ENCODE results near the gene S100A7A. TPM values are rescaled to one million over a fixed set of nuclear protein-coding genes. Genes with fewer than 3 reads are reported as not detected.

Gene S100A7A
- total and polyA plus RNA-seq, 2 donors (not counting 3 experiments of a cell fraction or from before 2014, with no cell fraction given), result not detected

GRCh38 chr1:153371231-153371630 lies 45.1 kb upstream of the S100A7A start:
- H3K9me1 ChIP-seq (replicated peaks; ENCODE audit: control insufficient read depth, extremely low read depth, insufficient read depth, low read length), result no peaks in the 10 kb centered on the region
- no peaks in the 10 kb centered on the region for H3K9me3 ChIP-seq (replicated peaks; ENCODE audit: control insufficient read depth, insufficient read depth, low read length)
- no peaks in the 10 kb centered on the region for H3K36me3 ChIP-seq (ENCODE audit: control insufficient read depth in 2 of 2, extremely low read depth in 1 of 2, insufficient read depth in 2 of 2, low read length in 2 of 2)
- no peak overlapping the region for H3K4me3 ChIP-seq (replicated peaks in 1 of 3; ENCODE audit: insufficient read depth in 1 of 3, low read depth in 1 of 3, low read length in 3 of 3)
- POLR2A ChIA-PET, result no interaction called here
- DNase-seq (ENCODE audit: low read depth, low spot score) (no peak), FAIRE-seq (no peak)
- no peaks in the 10 kb centered on the region for H4K20me1 ChIP-seq (replicated peaks; ENCODE audit: control insufficient read depth, extremely low read depth, insufficient read depth, low read length)
- no peak overlapping the region for H3K9ac ChIP-seq (replicated peaks; ENCODE audit: extremely low read depth, insufficient read depth, low read length)
- H3K4me1 ChIP-seq (ENCODE audit: control insufficient read depth, extremely low read depth, insufficient read depth, low read length), result no peaks in the 10 kb centered on the region
- dilution Hi-C loops (cut with MboI; ENCODE audit: extremely low pct_ligation_motif_present, low sequenced_read_pairs), result no loop called here
- no peaks in the 10 kb centered on the region for H3K79me2 ChIP-seq (ENCODE audit: control insufficient read depth, insufficient read depth, low read length)
- CTCF ChIA-PET, result no interaction called here
- no peak overlapping the region for H3K4me2 ChIP-seq (ENCODE audit: insufficient read depth, low read length)
- intact Hi-C loops (cut with micrococcal nuclease), result no loop called here
- H2AFZ ChIP-seq (ENCODE audit: low read depth, low read length), result no peak overlapping the region
- no peaks in the 10 kb centered on the region for H3K27me3 ChIP-seq (ENCODE audit: control insufficient read depth in 2 of 2, insufficient read depth in 2 of 2, low read length in 2 of 2)
- H3K27ac ChIP-seq (ENCODE audit: insufficient read depth, low read depth, low read length), result no peak overlapping the region
- BruUV-seq (replicated peaks), result no TSS peak
- TF ChIP-seq CTCF (IDR thresholded peaks at IDR 0.05; ENCODE audit: extremely low read depth in 1 of 2, insufficient read depth in 1 of 2, low read depth in 1 of 2, low read length in 2 of 2), result no peak
- no peak for TF ChIP-seq MAX (IDR thresholded peaks at IDR 0.05; ENCODE audit: insufficient read depth, insufficient read length)
- TF ChIP-seq FOS (IDR thresholded peaks at IDR 0.05; ENCODE audit: borderline replicate concordance, insufficient read depth, low read length), result no peak
- no peak for TF ChIP-seq MYC (IDR thresholded peaks at IDR 0.05; ENCODE audit: low read depth, low read length)
- TF ChIP-seq JUN (IDR thresholded peaks at IDR 0.05; ENCODE audit: borderline replicate concordance, insufficient read depth, insufficient read length, low read depth), result no peak
- no peak for TF ChIP-seq EZH2 (IDR thresholded peaks at IDR 0.05; ENCODE audit: borderline replicate concordance, low read depth, low read length, severe bottlenecking)
- no peak for TF ChIP-seq GATA2 (IDR thresholded peaks at IDR 0.05; ENCODE audit: insufficient read depth, insufficient read length, low read depth, low read length)
- no peak for TF ChIP-seq POLR2AphosphoS5 (IDR thresholded peaks at IDR 0.05; ENCODE audit: insufficient read depth, low read depth, low read length)
- no peak for TF ChIP-seq POLR2A (IDR thresholded peaks at IDR 0.05; ENCODE audit: low read depth, low read length)

All from endothelial cell of umbilical vein (primary cell).